Ascending aorta (tissue), 2 donors: ENCODE results near the gene TPM1. TPM values are rescaled to one million over a fixed set of nuclear protein-coding genes. Genes with fewer than 3 reads are reported as not detected.
"Not testable (repeated sequence)": the region's sequence is repeated elsewhere in the genome, so short reads cannot be mapped to it uniquely, and the experiment has no call there.

Experiments
- DNase-seq, 2 donors: peaks; one replicate each; pipeline ENCODE4 v3.0.0-alpha.2; 2019; ENCODE audit warnings: low spot score in 2 of 2
- H3K27ac ChIP-seq, 2 donors: fragments of 200-600 bp; sonication (generic); one replicate each; pipeline ENCODE4 v1.5.1; 2016 to 2017; ENCODE audit warnings: mild to moderate bottlenecking in 1 of 2
- H3K27me3 ChIP-seq: fragments of 200-600 bp; sonication (generic); one replicate; pipeline ENCODE4 v1.5.1; 2017
- H3K36me3 ChIP-seq, 2 donors: fragments of 200-600 bp; sonication (generic); one replicate each; pipeline ENCODE4 v1.5.1; 2016
- H3K4me1 ChIP-seq, 2 donors: fragments of 200-600 bp; sonication (generic); one replicate each; pipeline ENCODE4 v1.5.1; 2016 to 2017; ENCODE audit warnings: mild to moderate bottlenecking in 1 of 2
- H3K4me3 ChIP-seq, 2 donors: fragments of 200-600 bp; sonication (generic); one replicate each; pipeline ENCODE4 v1.5.1; 2016 to 2017; ENCODE audit warnings: mild to moderate bottlenecking in 1 of 2
- H3K9me3 ChIP-seq, 2 donors: fragments of 200-600 bp; sonication (generic); one replicate each; pipeline ENCODE4 v1.5.1; 2016
- CTCF ChIP-seq, 3 experiments: fragments of 200-600 bp in 2 of 3; fragments of 450-650 bp in 1 of 3; sonication (generic) in 2 of 3; IDR thresholded peaks; one replicate each; pipeline ENCODE4 v1.5.1; 2016 to 2019; ENCODE audit warnings: antibody characterized with exemption in 3 of 3, mild to moderate bottlenecking in 1 of 3, moderate library complexity in 1 of 3
- intact Hi-C: fragments of 100-400 bp; cut with DNase I; formaldehyde crosslinking; loops from one replicate; pipeline ENCODE4 v1.15.1; 2023
- total RNA-seq: library from RNA; depleted of rRNA; stranded (reverse); fragments of >200 nt; gene quantifications from one replicate; pipeline ENCODE4 v1.1.0, GENCODE V29; 2016

The TPM1 gene
- 813 TPM for total RNA-seq

- Histone ChIP-seq H3K27me3 (no peaks in the 10 kb centered on the region), H3K4me3 (peak within 1 kb of the TSS; percentile 76 to 85), H3K4me1 (peaks cover 0 to 14% of the 10 kb centered on the region in 2 donors), H3K36me3 (peaks cover 11 to 36% of the 10 kb centered on the region in 2 donors), H3K9me3 (no peaks in the 10 kb centered on the region), H3K27ac (peak within 1 kb of the TSS; percentile 86 to 98)
- peak; percentile 62 to 95 for DNase-seq
- peak in 1 of 3 experiments; percentile 34 for TF ChIP-seq CTCF (IDR thresholded peaks at IDR 0.05)
- intact Hi-C loops, result loop anchor here (1.0 to 10.0 kb wide), 8 partner anchors 29 to 647 kb away; partner anchors contain the start of genes TLN2 and USP3
These were observed at the start of gene TPM1 for GRCh38 chr15:63041974-63042876. Gene TPM1, plus strand, starts transcription at chr15:63042747. Its CDS starts 83 bp downstream, at chr15:63042830.

- H3K9me3 ChIP-seq, result no peaks in the 10 kb centered on the region
- H3K4me3 ChIP-seq, result no peak overlapping the region
- no peak for TF ChIP-seq CTCF (IDR thresholded peaks at IDR 0.05)
- DNase-seq, result no peak
- no peak overlapping the region for H3K27ac ChIP-seq
- intact Hi-C loops, result loop anchor here (5.0 kb wide), 1 partner anchor 49 kb away; the partner anchor contains the start of gene TPM1
- H3K27me3 ChIP-seq, result no peaks in the 10 kb centered on the region
- H3K4me1 ChIP-seq, result peaks cover 0 to 16% of the 10 kb centered on the region in 2 donors
- no peaks in the 10 kb centered on the region for H3K36me3 ChIP-seq
These were observed 49.5 kb upstream of the TPM1 start for GRCh38 chr15:62993066-62993465.

GRCh38 chr15:62993632-62994031 is 48.9 kb upstream of the TPM1 start:
- not testable (repeated sequence) for H3K36me3 ChIP-seq, H3K27me3 ChIP-seq, H3K9me3 ChIP-seq, H3K27ac ChIP-seq, H3K4me3 ChIP-seq, DNase-seq
- intact Hi-C loops, result loop anchor here (5.0 kb wide), 1 partner anchor 49 kb away; the partner anchor contains the start of gene TPM1
- peaks cover 0 to 16% of the 10 kb centered on the region in 2 donors for H3K4me1 ChIP-seq

- intact Hi-C loops, result loop anchor here (5.0 kb wide), 1 partner anchor 48 kb away; the partner anchor contains the start of gene TPM1
- H3K27me3 ChIP-seq, result no peaks in the 10 kb centered on the region
- H3K27ac ChIP-seq, result peak overlapping the region; percentile 21 to 53
- peaks cover 0 to 13% of the 10 kb centered on the region in 2 donors for H3K4me1 ChIP-seq
- no peak for TF ChIP-seq CTCF (IDR thresholded peaks at IDR 0.05)
- H3K36me3 ChIP-seq, result no peaks in the 10 kb centered on the region
- no peaks in the 10 kb centered on the region for H3K9me3 ChIP-seq
- no peak overlapping the region for H3K4me3 ChIP-seq
- DNase-seq, result no peak
These were observed 48.1 kb upstream of the TPM1 start for GRCh38 chr15:62994439-62994838.

GRCh38 chr15:62994975-62995681 is 47.4 kb upstream of the TPM1 start:
- intact Hi-C loops, result loop anchor here (5.0 kb wide), 1 partner anchor 47 kb away; the partner anchor contains the start of gene TPM1
- Histone ChIP-seq H3K4me3 (no peak overlapping the region), H3K4me1 (peaks cover 0 to 11% of the 10 kb centered on the region in 2 donors), H3K9me3 (no peaks in the 10 kb centered on the region), H3K36me3 (no peaks in the 10 kb centered on the region), H3K27ac (peak overlapping the region; percentile 21 to 53), H3K27me3 (no peaks in the 10 kb centered on the region)
- no peak for DNase-seq
- TF ChIP-seq CTCF (IDR thresholded peaks at IDR 0.05), result no peak
